DMS53 (cell line): ENCODE data around the gene ERICH3.
"Not testable (repeated sequence)": the region's sequence is repeated elsewhere in the genome, so short reads cannot be mapped to it uniquely, and the experiment has no call there.

Experiments
- DNase-seq: peaks from one replicate; lab custom pipeline; 2025; lab: John Stamatoyannopoulos, UW

ERICH3 gene

GRCh38 chr1:74681001-74681400 is 7.4 kb upstream of the ERICH3 start:
- peak; percentile 18 for DNase-seq

GRCh38 chr1:74679811-74680210 is 6.2 kb upstream of the ERICH3 start:
- DNase-seq: no peak

- DNase-seq: no peak
These were observed 4.3 kb upstream of the ERICH3 start for GRCh38 chr1:74677926-74678325.

GRCh38 chr1:74674278-74675048 is 871 bp upstream of the ERICH3 start:
- peak; percentile 19 for DNase-seq

- not testable (repeated sequence) for DNase-seq
These were observed 2.7 kb downstream of the ERICH3 start for GRCh38 chr1:74670866-74671265.

DNA sequence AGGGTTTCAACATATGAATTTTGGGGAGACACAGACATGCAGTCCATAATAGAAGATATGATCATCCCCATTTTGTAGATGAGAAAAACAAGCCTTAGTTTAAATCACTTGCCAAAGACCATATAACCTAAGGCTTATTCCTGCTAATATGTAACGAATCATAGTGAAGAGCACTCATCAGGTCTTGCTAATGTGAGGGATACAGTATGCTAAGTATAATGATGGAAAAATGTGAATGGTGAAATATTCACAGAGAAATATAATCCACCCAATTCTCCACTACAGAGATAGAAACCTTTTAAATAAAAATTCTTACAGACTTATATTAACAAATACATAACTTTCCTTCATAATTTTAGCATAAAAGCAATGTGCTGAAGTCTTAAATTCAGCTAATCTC is 18.9 kb downstream of the ERICH3 start:
- no peak for DNase-seq

GRCh38 chr1:74652711-74653139 is 20.9 kb downstream of the ERICH3 start:
- peak; percentile 97 for DNase-seq

- DNase-seq: peak; percentile 35
These were observed 23.0 kb downstream of the ERICH3 start for GRCh38 chr1:74650561-74650960.

DNA sequence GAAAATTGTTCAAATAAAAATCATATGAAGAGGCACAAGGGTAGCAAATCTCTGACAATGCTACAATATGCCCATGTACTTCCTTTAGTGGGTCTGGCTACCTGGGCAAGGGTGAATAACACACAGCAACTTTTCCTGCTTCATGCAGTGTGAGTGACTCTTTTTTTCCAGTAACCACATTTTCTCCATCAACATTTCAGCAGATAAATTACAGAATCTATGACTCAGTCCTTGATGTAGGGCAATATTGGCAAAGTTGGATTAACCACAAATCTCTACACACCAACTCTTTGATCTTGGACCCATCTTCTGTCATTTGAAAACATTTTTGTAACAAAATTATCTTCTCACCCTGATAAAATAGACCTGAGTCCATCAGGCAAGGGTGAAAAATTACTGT is 31.7 kb downstream of the ERICH3 start:
- DNase-seq: no peak

- no peak for DNase-seq
These were observed 32.4 kb downstream of the ERICH3 start for GRCh38 chr1:74641161-74641560.

GRCh38 chr1:74637296-74637695 is 36.3 kb downstream of the ERICH3 start:
- no peak for DNase-seq

DNA sequence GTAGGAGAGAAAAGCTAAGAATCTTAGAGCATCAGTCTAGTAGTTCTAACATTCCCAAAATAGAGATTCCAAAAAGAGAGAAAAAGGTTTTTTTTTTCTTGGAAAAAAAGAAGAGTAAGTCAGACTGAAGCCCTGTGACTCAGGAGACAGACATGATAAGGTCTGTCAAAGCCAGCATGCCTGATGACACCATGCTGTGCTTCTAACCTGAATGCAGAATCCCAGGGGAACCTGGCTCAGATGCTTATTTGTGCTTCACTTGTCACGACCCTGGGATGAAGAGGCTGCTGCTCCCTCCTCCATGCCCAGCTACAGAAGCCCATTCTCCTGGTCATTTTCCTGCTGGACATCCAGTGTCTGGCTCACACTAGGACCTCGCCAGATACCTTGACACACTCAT is 44.3 kb downstream of the ERICH3 start:
- peak; percentile 11 for DNase-seq

- no peak for DNase-seq
These were observed 49.9 kb downstream of the ERICH3 start for GRCh38 chr1:74623716-74624115.

- no peak for DNase-seq
These were observed 53.4 kb downstream of the ERICH3 start for GRCh38 chr1:74620242-74620641.

DNA sequence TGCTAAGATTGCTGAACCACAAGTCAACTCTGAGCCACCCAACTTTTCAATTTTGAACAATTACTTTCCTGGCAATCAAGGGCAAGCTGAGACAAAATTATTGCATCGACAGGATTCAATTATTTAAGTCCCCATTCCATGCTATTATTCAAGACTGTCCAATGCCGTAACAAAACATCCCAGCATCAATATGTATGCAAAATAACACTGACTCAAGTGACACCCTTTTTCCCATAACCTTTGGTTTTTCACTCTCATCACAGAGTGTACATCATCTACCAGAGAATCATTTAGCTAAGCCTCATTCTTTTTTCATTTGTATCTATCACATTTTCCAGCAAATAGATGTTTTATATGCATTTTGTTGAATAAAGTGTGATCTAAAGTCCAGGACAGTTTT is 54.6 kb downstream of the ERICH3 start:
- DNase-seq: no peak

- DNase-seq: no peak
These were observed 59.7 kb downstream of the ERICH3 start for GRCh38 chr1:74613894-74614293.

DNA sequence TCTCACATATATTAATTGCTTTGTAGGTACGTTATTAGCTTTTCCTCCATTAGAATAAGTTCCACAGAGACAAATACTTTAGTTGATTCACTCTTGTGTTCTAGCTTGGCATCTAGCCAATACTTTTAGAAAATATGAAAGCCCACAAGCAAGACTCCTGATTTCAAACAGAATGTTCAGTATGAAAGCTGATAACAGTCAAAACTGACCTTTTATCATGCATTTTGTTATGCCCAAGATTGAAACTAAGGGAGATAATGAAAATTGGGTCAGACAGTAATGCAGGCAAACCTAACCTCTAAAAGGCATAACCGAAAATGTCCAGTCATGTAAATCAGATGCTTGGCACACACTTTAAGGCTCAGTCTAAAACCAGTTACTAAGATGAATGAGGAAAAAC is 61.7 kb downstream of the ERICH3 start:
- no peak for DNase-seq

- no peak for DNase-seq
These were observed 62.6 kb downstream of the ERICH3 start for GRCh38 chr1:74610961-74611360.

GRCh38 chr1:74609810-74610371 is 63.7 kb downstream of the ERICH3 start:
- no peak for DNase-seq

- no peak for DNase-seq
These were observed 76.9 kb downstream of the ERICH3 start for GRCh38 chr1:74596717-74597116.

DNA sequence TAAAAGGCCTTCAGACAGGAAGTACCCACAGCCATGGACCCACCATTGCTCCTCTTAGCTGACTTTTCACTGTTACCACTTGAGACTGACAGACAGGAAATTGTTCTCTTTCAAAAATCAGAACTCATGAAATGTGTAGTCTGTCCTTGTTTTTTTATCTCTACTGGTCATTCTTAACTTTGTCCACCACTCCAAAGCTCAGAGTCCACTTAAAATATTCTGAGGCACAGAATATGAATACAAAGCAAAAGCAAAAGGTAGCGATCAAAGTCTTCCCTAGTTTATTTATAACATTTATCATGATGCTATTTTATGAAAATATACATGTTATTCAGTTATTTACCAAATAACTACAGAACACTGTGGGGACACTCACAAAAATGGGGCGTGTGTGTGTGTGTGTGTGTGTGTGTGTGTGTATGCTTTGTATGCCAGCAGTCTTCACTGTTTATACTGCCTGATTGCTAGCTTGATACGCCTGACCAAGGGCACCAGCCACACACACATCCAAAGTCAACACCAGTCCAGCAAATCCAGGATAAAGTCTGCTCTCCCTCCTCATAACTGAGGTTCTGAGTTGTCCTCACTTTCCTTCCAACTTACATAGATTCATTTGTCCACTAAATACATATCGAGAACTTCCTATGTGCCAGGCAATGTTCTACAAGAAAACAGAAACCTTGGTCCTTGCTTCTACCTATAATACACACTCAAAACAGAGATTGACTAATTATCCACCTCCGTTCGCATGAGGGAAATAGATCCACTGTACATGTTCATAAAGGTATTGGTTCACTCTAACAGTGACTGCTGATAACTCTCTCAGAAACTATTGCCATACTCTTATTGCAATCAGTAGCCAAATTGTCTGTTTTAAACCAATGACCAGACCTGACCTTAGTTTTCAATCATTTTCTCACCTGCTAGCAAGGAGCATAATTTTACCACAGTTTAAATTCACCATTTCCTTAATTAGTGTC is 79.4 kb downstream of the ERICH3 start:
- DNase-seq: no peak

GRCh38 chr1:74592580-74593355 is 80.8 kb downstream of the ERICH3 start:
- DNase-seq: no peak
